K562 (cell line): Measurements from ENCODE around the gene ATP1A3. TPM values are rescaled to one million over a fixed set of nuclear protein-coding genes. Genes with fewer than 3 reads are reported as not detected.
A peak's percentile ranks its signal among the peaks of the same experiment; 100 is the strongest.

Experiments
- BACH1 ChIP-seq: fragments of 200-800 bp; sonication (Bioruptor generic); IDR thresholded peaks from 2 replicates; pipeline ENCODE4 v1.6.1; 2016; ENCODE audit warnings: missing genetic modification characterization, missing compliant biosample characterization
- CREB1 ChIP-seq, 2 experiments: sonication (generic) in 1 of 2; formaldehyde crosslinking in 1 of 2; IDR thresholded peaks; 2 replicates each; pipeline versions ENCODE4 v1.6.1 to v1.8.0; 2012 to 2022; ENCODE audit warnings: inconsistent platforms in 1 of 2, mild to moderate bottlenecking in 1 of 2, missing genetic modification reagents in 1 of 2, moderate library complexity in 1 of 2
- CTBP1 ChIP-seq: fragments of 450-650 bp; IDR thresholded peaks from 2 replicates; pipeline ENCODE4 v1.6.1; 2016; ENCODE audit warnings: borderline replicate concordance
- CXXC5 ChIP-seq: fragments of 250-450 bp; sonication (Bioruptor Pico); IDR thresholded peaks from 2 replicates; pipeline ENCODE4 v1.8.0; 2022; ENCODE audit warnings: inconsistent platforms, mild to moderate bottlenecking, moderate library complexity
- HNRNPLL ChIP-seq: fragments of 200-400 bp; formaldehyde crosslinking; IDR thresholded peaks from 2 replicates; pipeline ENCODE4 v1.6.1; 2017; ENCODE audit warnings: low read length, low read depth, mild to moderate bottlenecking; ENCODE audit not compliant: poor library complexity, severe bottlenecking
- MTA2 ChIP-seq: fragments of 450-650 bp; IDR thresholded peaks from 2 replicates; pipeline ENCODE4 v1.6.1; 2016; ENCODE audit warnings: low read depth
- NFYB ChIP-seq: IDR thresholded peaks from 2 replicates; pipeline ENCODE4 v1.6.1; 2011; ENCODE audit warnings: mild to moderate bottlenecking, moderate library complexity; ENCODE audit not compliant: insufficient read length; ENCODE audit errors: extremely low read depth
- PBX2 ChIP-seq, 2 experiments: IDR thresholded peaks in 1 of 2; conservative IDR thresholded peaks in 1 of 2; 2 replicates each; pipeline ENCODE4 v1.6.1; 2016; ENCODE audit warnings: low read depth in 2 of 2, mild to moderate bottlenecking in 1 of 2, missing compliant biosample characterization in 1 of 2, missing genetic modification characterization in 1 of 2, moderate library complexity in 1 of 2
- POLR2G ChIP-seq: fragments of 200-400 bp; formaldehyde crosslinking; IDR thresholded peaks from 2 replicates; pipeline ENCODE4 v1.6.1; 2017; ENCODE audit warnings: low read depth, mild to moderate bottlenecking, antibody characterized with exemption, low read length, moderate library complexity
- RB1 ChIP-seq: fragments of 450-650 bp; IDR thresholded peaks from 2 replicates; pipeline ENCODE4 v1.6.1; 2017; ENCODE audit warnings: low read depth, mild to moderate bottlenecking
- RBM14 ChIP-seq: fragments of 200-400 bp; formaldehyde crosslinking; IDR thresholded peaks from 2 replicates; pipeline ENCODE4 v1.6.1; 2018; ENCODE audit warnings: low read depth, mild to moderate bottlenecking, low read length, moderate library complexity, borderline replicate concordance; ENCODE audit not compliant: insufficient read depth
- RBM15 ChIP-seq: fragments of 200-400 bp; formaldehyde crosslinking; IDR thresholded peaks from 2 replicates; pipeline ENCODE4 v1.6.1; 2018; ENCODE audit warnings: mild to moderate bottlenecking, low read length, moderate library complexity; ENCODE audit not compliant: insufficient read depth
- SP2 ChIP-seq: IDR thresholded peaks from 2 replicates; pipeline ENCODE4 v1.6.1; 2011; ENCODE audit warnings: mild to moderate bottlenecking, low read depth, low read length, moderate library complexity; ENCODE audit not compliant: poor library complexity, severe bottlenecking; ENCODE audit errors: extremely low read depth
- STAG1 ChIP-seq: sonication (generic); formaldehyde crosslinking; IDR thresholded peaks from 2 replicates; pipeline ENCODE4 v1.5.0; 2020; ENCODE audit warnings: missing genetic modification reagents, borderline replicate concordance
- U2AF1 ChIP-seq: fragments of 200-400 bp; formaldehyde crosslinking; optimal IDR thresholded peaks from 2 replicates; pipeline ENCODE3; 2017; ENCODE audit warnings: mild to moderate bottlenecking, low read depth, low read length, moderate library complexity
- ZBTB1 ChIP-seq: sonication (generic); formaldehyde crosslinking; IDR thresholded peaks from 2 replicates; pipeline ENCODE4 v1.8.1; 2023; ENCODE audit warnings: missing genetic modification reagents, low read depth, mild to moderate bottlenecking, borderline replicate concordance
- ZBTB12 ChIP-seq: fragments of 250-450 bp; sonication (Bioruptor Pico); IDR thresholded peaks from 2 replicates; pipeline ENCODE4 v1.4.0; 2020
- ZNF124 ChIP-seq: sonication (generic); formaldehyde crosslinking; IDR thresholded peaks from 2 replicates; pipeline ENCODE4 v1.8.1; 2022; ENCODE audit warnings: missing genetic modification reagents
- ZNF311 ChIP-seq: fragments of 250-450 bp; sonication (Bioruptor Pico); IDR thresholded peaks from 2 replicates; pipeline ENCODE4 v1.4.0; 2020; ENCODE audit warnings: mild to moderate bottlenecking, moderate library complexity
- ZNF347 ChIP-seq: fragments of 450-650 bp; formaldehyde crosslinking; IDR thresholded peaks from 2 replicates; pipeline ENCODE4 v1.4.0; 2020; ENCODE audit warnings: low read depth, mild to moderate bottlenecking, moderate library complexity
- polyA plus RNA-seq, 8 experiments: library from polyadenylated mRNA; depleted of rRNA in 4 of 8; stranded (reverse) in 5 of 8; unstranded in 3 of 8; fragments of >200 nt; fragmentation: Nextera tagmentation in 2 of 8; fragmentation: Illumina TruSeq in 1 of 8; extraction: Ambion mirVana in 2 of 8; extraction: Trizol in 1 of 8; gene quantifications; 2 replicates each; pipeline versions ENCODE4 v1.2.1 to v1.2.3, GENCODE V29; 2011 to 2014; ENCODE audit warnings: inconsistent platforms in 1 of 8, missing spikeins in 1 of 8
- total RNA-seq, 7 experiments: library from RNA; depleted of rRNA in 6 of 7; stranded (reverse); fragments of >200 nt in 6 of 7; fragmentation: Illumina TruSeq in 2 of 7; extraction: Trizol in 2 of 7; gene quantifications; 2 replicates each; pipeline versions ENCODE4 v1.2.1 to v1.2.3, GENCODE V29; 2011 to 2021; ENCODE audit warnings: low replicate concordance in 1 of 7

Gene ATP1A3
- total and polyA plus RNA-seq, 9 of the 15 experiments (the other 6 are each of a cell fraction or from before 2014, with no cell fraction given), result 0.03 to 1.0 (median 0.17) TPM; not detected in 3

- no peak for TF ChIP-seq ZNF124
- no peak for TF ChIP-seq STAG1 (CRISPR knock-in tag)
- no peak for TF ChIP-seq PBX2 (CRISPR knock-in tag; IDR thresholded peaks at IDR 0.05; ENCODE audit: low read depth)
- TF ChIP-seq PBX2 (tag; conservative IDR thresholded peaks at IDR 0.05; ENCODE audit: low read depth), result 0 out of 2 replicates have a peak, but pooled peaks have one; percentile 8
- peak; percentile 42; the same call in 1 of the 2 replicates for TF ChIP-seq CTBP1
- 0 out of 2 replicates have a peak, but pooled peaks have one; percentile 27 for TF ChIP-seq RB1
- peak; percentile 31 for TF ChIP-seq U2AF1
- peak; percentile 38; the same call in 1 of the 2 replicates for TF ChIP-seq CXXC5 (CRISPR knock-in tag)
- TF ChIP-seq BACH1, result no peak
- TF ChIP-seq HNRNPLL, result no peak
- no peak for TF ChIP-seq ZNF347
- TF ChIP-seq RBM15, result no peak
- TF ChIP-seq POLR2G, result 0 out of 2 replicates have a peak, but pooled peaks have one; percentile 21
- TF ChIP-seq ZNF311 (CRISPR knock-in tag), result no peak
- TF ChIP-seq CREB1 (IDR thresholded peaks at IDR 0.05), result 0 out of 2 replicates have a peak, but pooled peaks have one; percentile 18
- TF ChIP-seq CREB1 (CRISPR knock-in tag; IDR thresholded peaks at IDR 0.05), result no peak
- TF ChIP-seq SP2, result peak; percentile 32
- 0 out of 2 replicates have a peak, but pooled peaks have one; percentile 44 for TF ChIP-seq RBM14
- no peak for TF ChIP-seq ZBTB12
- TF ChIP-seq MTA2, result no peak
- no peak for TF ChIP-seq ZBTB1 (CRISPR knock-in tag)
- peak; percentile 32 for TF ChIP-seq NFYB
These were observed at the start of gene ATP1A3 (continued) for GRCh38 chr19:41993612-41994483.
